ENCODE measurements around the gene DDX31.
"Not testable (repeated sequence)": the region's sequence is repeated elsewhere in the genome, so short reads cannot be mapped to it uniquely, and the experiment has no call there.

The DDX31 gene
- long read RNA-seq, full-length matches to known transcripts = 57 of 100 reads
- long read RNA-seq, partial matches to known transcripts = 4 of 100 reads
- long read RNA-seq, other reads (novel, unspliced or antisense) = 39 of 100 reads

- H3K27ac ChIP-seq (replicated peaks) = peak within 1 kb of the TSS; percentile 97
- peak; percentile 83 to 84 for DNase-seq (ENCODE audit: low read depth in 1 of 2, low spot score in 1 of 2)
- no peaks in the 10 kb centered on the region for H3K27me3 ChIP-seq (ENCODE audit: insufficient read depth, poor library complexity, severe bottlenecking)
- TF ChIP-seq POLR2AphosphoS5 (IDR thresholded peaks at IDR 0.05; ENCODE audit: low read depth) (peak; percentile 83; the same call in 1 of the 2 replicates), GABPA (IDR thresholded peaks at IDR 0.05; ENCODE audit: low read depth) (peak; percentile 51), CTCF (IDR thresholded peaks at IDR 0.05; ENCODE audit: insufficient read depth, low read length) (no peak)
- H3K4me3 ChIP-seq (replicated peaks; ENCODE audit: insufficient read depth, low read length) = peak within 1 kb of the TSS; percentile 97
Measured at GRCh38 chr9:132669698-132670456, at the start of gene DDX31. Gene DDX31, minus strand, starts transcription at chr9:132669983. Its CDS starts 49 bp downstream, at chr9:132669934.

- H3K4me3 ChIP-seq (replicated peaks; ENCODE audit: insufficient read depth, low read length); H3K27me3 ChIP-seq (ENCODE audit: insufficient read depth, poor library complexity, severe bottlenecking); H3K27ac ChIP-seq (replicated peaks); DNase-seq (ENCODE audit: low read depth in 1 of 2, low spot score in 1 of 2): not testable (repeated sequence)
Measured at GRCh38 chr9:132718381-132718928, 48.7 kb upstream of the DDX31 start.

- no peak overlapping the region for H3K27ac ChIP-seq (replicated peaks)
- H3K4me3 ChIP-seq (replicated peaks; ENCODE audit: insufficient read depth, low read length) = no peak overlapping the region
- TF ChIP-seq CTCF (IDR thresholded peaks at IDR 0.05; ENCODE audit: insufficient read depth, low read length) (no peak), GABPA (IDR thresholded peaks at IDR 0.05; ENCODE audit: low read depth) (no peak), REST (IDR thresholded peaks at IDR 0.05; ENCODE audit: insufficient replicate concordance, low read depth) (no peak), POLR2AphosphoS5 (IDR thresholded peaks at IDR 0.05; ENCODE audit: low read depth) (no peak), SPI1 (IDR thresholded peaks at IDR 0.05; ENCODE audit: borderline replicate concordance, low read depth) (no peak)
- peaks cover 6% of the 10 kb centered on the region for H3K27me3 ChIP-seq (ENCODE audit: insufficient read depth, poor library complexity, severe bottlenecking)
- no peak for DNase-seq (ENCODE audit: low read depth in 1 of 2, low spot score in 1 of 2)
Measured at GRCh38 chr9:132717326-132717945, 47.7 kb upstream of the DDX31 start.

- Histone ChIP-seq H3K27ac (replicated peaks) (no peak overlapping the region), H3K27me3 (ENCODE audit: insufficient read depth, poor library complexity, severe bottlenecking) (peaks cover 6% of the 10 kb centered on the region), H3K4me3 (replicated peaks; ENCODE audit: insufficient read depth, low read length) (no peak overlapping the region)
- no peak for DNase-seq (ENCODE audit: low read depth in 1 of 2, low spot score in 1 of 2)
- TF ChIP-seq REST (IDR thresholded peaks at IDR 0.05; ENCODE audit: insufficient replicate concordance, low read depth) (no peak), POLR2AphosphoS5 (IDR thresholded peaks at IDR 0.05; ENCODE audit: low read depth) (no peak), CTCF (IDR thresholded peaks at IDR 0.05; ENCODE audit: insufficient read depth, low read length) (no peak)
Measured at GRCh38 chr9:132716007-132716406, 46.2 kb upstream of the DDX31 start.
